HL-60 (cell line): Measurements from ENCODE around the gene CILP2.

Experiments used
- DNase-seq, 2 experiments: peaks; one replicate each; pipeline ENCODE4 v3.0.0-alpha.2; 2010 to 2020; ENCODE audit warnings: low read depth in 1 of 2, low spot score in 1 of 2
- H3K27ac ChIP-seq: fragments of 250-450 bp; sonication (Bioruptor Pico); replicated peaks from 2 replicates; pipeline ENCODE4 v1.5.1; 2020; ENCODE audit warnings: mild to moderate bottlenecking, moderate library complexity
- H3K27me3 ChIP-seq: fragments of 250-450 bp; sonication (Bioruptor Pico); 2 replicates; pipeline ENCODE4 v1.5.1; 2021; ENCODE audit warnings: mild to moderate bottlenecking, moderate library complexity; ENCODE audit not compliant: insufficient read depth, poor library complexity, severe bottlenecking
- H3K4me3 ChIP-seq: replicated peaks from 2 replicates; pipeline ENCODE4 v1.5.1; 2011; ENCODE audit warnings: mild to moderate bottlenecking, control low read depth, low read length; ENCODE audit not compliant: insufficient read depth
- GABPA ChIP-seq: IDR thresholded peaks from 2 replicates; pipeline ENCODE4 v1.6.1; 2012; ENCODE audit warnings: low read depth
- POLR2AphosphoS5 ChIP-seq: IDR thresholded peaks from 2 replicates; pipeline ENCODE4 v1.6.1; 2012; ENCODE audit warnings: low read depth
- SPI1 ChIP-seq: IDR thresholded peaks from 2 replicates; pipeline ENCODE4 v1.6.1; 2012; ENCODE audit warnings: low read depth, mild to moderate bottlenecking, borderline replicate concordance
- TF ChIP-seq, protein P1 (sequence below): IDR thresholded peaks from 2 replicates; pipeline ENCODE4 v1.6.1; 2012; ENCODE audit warnings: low read depth; ENCODE audit not compliant: insufficient replicate concordance
- TF ChIP-seq, protein P2 (sequence below): IDR thresholded peaks from one replicate; pipeline ENCODE4 v1.5.1; 2011; ENCODE audit warnings: low read length, control low read depth, inconsistent platforms; ENCODE audit not compliant: insufficient read depth

The CILP2 gene

DNA sequence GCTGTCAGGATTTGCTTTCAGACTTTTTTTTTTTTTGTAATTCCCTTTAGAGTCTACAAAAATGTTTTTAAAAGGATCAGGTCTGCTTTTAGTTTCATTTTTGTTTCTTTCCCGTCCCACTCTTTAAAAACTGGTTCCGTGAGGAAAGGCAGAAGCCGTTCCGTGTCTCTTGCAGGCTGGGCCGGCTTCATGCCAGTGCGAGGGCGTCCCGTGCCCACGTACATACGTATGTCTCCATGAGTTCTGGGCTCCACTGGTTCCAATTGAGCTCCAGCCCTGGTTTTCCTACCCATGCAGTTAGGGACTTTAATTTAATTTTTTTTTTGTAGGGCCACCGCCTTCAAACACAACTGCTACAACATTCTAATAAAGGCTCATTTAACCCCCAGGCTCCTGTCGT is 31.5 kb upstream of the CILP2 start:
- H3K27ac ChIP-seq, result no peak overlapping the region
- H3K4me3 ChIP-seq, result no peak overlapping the region
- no peak for DNase-seq
- no peaks in the 10 kb centered on the region for H3K27me3 ChIP-seq
- no peak for TF ChIP-seq POLR2AphosphoS5
- TF ChIP-seq SPI1, result no peak
- no peak for TF ChIP-seq GABPA

DNA sequence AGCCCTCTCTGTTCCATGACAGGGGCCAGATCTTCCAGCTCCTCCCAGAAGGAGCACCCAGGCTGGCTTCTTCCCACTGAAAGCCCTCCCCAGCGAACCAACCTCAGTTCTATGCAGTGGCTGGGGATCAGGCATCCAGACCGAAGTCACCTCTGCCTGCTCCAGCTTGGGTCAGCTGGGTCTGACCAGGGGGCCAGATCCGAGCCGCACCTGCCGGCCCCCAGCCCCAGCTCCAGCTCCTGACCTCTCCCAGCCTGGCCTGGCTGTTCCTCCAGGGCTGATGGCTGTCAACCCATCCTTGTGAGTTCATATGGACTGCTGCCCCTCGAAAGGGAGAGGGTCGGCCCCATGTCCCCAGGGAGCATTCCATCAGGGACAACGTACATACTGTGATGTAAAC is 30.7 kb upstream of the CILP2 start:
- Histone ChIP-seq H3K4me3 (no peak overlapping the region), H3K27me3 (no peaks in the 10 kb centered on the region), H3K27ac (no peak overlapping the region)
- no peak for TF ChIP-seq GABPA
- TF ChIP-seq, protein P1, sequence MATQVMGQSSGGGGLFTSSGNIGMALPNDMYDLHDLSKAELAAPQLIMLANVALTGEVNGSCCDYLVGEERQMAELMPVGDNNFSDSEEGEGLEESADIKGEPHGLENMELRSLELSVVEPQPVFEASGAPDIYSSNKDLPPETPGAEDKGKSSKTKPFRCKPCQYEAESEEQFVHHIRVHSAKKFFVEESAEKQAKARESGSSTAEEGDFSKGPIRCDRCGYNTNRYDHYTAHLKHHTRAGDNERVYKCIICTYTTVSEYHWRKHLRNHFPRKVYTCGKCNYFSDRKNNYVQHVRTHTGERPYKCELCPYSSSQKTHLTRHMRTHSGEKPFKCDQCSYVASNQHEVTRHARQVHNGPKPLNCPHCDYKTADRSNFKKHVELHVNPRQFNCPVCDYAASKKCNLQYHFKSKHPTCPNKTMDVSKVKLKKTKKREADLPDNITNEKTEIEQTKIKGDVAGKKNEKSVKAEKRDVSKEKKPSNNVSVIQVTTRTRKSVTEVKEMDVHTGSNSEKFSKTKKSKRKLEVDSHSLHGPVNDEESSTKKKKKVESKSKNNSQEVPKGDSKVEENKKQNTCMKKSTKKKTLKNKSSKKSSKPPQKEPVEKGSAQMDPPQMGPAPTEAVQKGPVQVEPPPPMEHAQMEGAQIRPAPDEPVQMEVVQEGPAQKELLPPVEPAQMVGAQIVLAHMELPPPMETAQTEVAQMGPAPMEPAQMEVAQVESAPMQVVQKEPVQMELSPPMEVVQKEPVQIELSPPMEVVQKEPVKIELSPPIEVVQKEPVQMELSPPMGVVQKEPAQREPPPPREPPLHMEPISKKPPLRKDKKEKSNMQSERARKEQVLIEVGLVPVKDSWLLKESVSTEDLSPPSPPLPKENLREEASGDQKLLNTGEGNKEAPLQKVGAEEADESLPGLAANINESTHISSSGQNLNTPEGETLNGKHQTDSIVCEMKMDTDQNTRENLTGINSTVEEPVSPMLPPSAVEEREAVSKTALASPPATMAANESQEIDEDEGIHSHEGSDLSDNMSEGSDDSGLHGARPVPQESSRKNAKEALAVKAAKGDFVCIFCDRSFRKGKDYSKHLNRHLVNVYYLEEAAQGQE, result no peak
- TF ChIP-seq, protein P2, sequence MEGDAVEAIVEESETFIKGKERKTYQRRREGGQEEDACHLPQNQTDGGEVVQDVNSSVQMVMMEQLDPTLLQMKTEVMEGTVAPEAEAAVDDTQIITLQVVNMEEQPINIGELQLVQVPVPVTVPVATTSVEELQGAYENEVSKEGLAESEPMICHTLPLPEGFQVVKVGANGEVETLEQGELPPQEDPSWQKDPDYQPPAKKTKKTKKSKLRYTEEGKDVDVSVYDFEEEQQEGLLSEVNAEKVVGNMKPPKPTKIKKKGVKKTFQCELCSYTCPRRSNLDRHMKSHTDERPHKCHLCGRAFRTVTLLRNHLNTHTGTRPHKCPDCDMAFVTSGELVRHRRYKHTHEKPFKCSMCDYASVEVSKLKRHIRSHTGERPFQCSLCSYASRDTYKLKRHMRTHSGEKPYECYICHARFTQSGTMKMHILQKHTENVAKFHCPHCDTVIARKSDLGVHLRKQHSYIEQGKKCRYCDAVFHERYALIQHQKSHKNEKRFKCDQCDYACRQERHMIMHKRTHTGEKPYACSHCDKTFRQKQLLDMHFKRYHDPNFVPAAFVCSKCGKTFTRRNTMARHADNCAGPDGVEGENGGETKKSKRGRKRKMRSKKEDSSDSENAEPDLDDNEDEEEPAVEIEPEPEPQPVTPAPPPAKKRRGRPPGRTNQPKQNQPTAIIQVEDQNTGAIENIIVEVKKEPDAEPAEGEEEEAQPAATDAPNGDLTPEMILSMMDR, result no peak
- TF ChIP-seq SPI1, result no peak
- TF ChIP-seq POLR2AphosphoS5, result no peak
- DNase-seq, result no peak

DNA sequence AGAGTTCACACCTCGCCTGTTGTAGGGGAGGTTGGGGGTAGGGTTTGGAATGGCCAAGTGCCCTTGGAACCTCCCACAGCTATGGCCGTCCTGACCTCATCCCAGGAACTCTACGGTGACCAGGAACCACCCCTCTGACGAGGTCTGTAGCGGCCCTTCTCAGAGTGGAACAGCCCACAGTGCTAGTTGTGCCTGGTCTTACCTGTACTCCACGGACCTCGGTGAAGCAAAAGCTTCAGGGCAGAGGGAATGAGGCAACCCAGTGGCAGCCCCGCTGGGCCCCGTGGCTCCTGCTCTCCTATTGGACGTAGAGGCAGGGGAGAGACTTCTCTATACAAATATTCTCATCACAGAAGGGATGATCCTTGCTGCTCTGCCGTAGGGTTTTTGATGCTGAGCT is 29.8 kb upstream of the CILP2 start:
- no peak overlapping the region for H3K27ac ChIP-seq
- peak; percentile 39; the same call in 1 of the 2 replicates for TF ChIP-seq POLR2AphosphoS5
- TF ChIP-seq, protein P2, result no peak
- DNase-seq, result no peak
- H3K27me3 ChIP-seq, result no peaks in the 10 kb centered on the region
- H3K4me3 ChIP-seq, result no peak overlapping the region

DNA sequence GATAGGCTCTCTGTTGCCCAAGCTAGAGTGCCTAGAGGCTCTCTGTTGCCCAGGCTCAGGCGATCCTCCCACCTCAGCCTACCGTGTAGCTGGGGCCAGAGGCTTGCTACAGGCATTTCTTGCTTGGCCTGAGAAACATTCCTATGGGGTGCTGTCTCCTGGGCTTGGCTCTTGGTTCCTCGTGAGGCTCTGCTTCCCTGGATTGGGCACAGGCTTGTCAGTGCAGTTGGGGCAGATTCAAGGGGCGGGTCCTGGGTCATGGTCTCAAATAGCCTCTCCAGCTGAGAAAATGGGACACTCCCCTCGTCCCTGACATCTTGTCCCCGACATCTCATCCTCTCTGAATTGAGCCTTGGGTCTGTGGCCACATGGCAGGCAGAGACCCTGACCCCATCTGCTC is 27.6 kb upstream of the CILP2 start:
- no peaks in the 10 kb centered on the region for H3K27me3 ChIP-seq
- no peak overlapping the region for H3K27ac ChIP-seq
- no peak overlapping the region for H3K4me3 ChIP-seq
- no peak for DNase-seq
- TF ChIP-seq, protein P1, result no peak
- TF ChIP-seq, protein P2, result no peak
- TF ChIP-seq GABPA (no peak), SPI1 (no peak), POLR2AphosphoS5 (no peak)
